NK-92 treated with Interleukin-12 subunit alpha and Interleukin-12 subunit beta, amount 100 ng/mL, for 24 hours (cell line): ENCODE results near the gene LOC128125822.
A peak's percentile ranks its signal among the peaks of the same experiment; 100 is the strongest.
"Not testable (repeated sequence)": the region's sequence is repeated elsewhere in the genome, so short reads cannot be mapped to it uniquely, and the experiment has no call there.

Experiments used
- DNase-seq: peaks from one replicate; lab custom pipeline; 2025; lab: John Stamatoyannopoulos, UW

LOC128125822 gene

DNA sequence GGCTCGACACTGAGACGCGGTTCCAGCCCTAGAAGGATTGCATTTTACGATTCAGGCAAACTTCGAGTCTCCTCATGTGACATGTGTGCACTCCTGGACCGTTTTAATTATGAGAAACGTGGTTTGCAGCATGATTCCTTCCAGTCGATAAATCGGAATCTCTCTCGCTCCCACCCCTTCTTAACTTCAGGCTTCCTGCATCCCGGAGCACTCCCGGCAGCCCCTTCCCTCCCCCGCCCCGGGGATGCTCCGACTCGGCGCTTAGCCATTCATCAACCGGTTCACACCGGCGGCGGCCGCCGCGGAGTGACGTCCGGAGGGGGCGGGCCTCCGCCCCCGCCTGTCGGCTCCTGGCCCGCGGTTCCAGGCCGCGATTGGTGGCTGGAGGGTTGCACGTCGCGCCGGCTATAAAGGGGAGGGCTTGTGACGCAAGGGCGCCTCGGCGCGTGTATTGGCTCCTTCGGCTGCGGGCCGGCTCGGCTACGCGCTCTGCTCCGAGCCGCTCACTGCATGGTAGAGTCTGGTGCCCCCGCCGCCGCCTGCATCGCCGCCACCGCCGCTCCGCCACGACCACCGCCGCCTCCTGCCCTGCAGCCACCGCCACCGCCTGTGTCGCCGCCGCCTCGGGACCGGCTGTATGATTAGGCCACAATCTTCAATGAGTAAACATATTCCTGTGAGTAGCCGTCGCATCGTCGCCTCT lies at the start of gene LOC128125822, which contains the start of gene PTP4A1:
Gene LOC128125822 (plus strand): TSS at position 437 of the 703 bp plus-strand sequence.
Gene PTP4A1 (plus strand): TSS at position 437 of the 703 bp plus-strand sequence. CDS start 4,401 bp downstream, outside the sequence.
- DNase-seq, result peak; percentile 95

DNA sequence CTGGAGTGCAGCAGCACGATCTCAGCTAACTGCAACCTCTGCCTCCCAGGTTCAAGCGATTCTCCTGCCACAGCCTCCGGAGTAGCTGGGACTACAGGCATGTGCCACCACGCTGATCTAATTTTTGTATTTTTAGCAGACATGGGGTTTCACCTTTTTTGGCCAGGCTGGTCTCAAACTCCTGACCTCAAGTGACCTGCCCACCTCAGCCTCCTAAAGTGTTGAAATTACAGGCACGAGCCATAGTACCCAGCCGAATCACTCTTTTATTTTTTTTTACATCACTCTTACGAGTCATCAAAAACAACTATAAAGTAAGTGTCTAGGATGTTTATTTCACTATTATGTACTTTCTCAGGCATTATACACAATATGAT lies 49.4 kb upstream of the LOC128125822 start:
- not testable (repeated sequence) for DNase-seq

DNA sequence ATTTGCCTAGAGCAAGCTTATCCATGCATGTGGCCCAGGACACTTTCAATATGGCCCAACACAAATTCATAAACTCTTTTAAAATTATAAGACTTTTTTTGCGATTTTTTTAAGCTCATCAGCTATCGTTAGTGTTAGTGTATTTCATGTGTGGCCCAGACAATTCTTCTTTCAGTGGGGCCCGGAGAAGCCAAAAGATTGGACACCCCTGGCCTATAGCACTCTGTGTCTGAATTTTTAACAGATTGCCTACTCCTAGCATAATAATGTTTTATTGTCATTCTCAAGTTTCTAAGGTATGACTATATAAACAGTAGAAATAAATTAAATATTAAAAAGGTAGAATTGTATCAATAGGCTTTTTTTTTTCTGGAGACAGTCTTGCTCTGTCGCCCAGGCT lies 48.6 kb upstream of the LOC128125822 start:
- DNase-seq, result no peak

DNA sequence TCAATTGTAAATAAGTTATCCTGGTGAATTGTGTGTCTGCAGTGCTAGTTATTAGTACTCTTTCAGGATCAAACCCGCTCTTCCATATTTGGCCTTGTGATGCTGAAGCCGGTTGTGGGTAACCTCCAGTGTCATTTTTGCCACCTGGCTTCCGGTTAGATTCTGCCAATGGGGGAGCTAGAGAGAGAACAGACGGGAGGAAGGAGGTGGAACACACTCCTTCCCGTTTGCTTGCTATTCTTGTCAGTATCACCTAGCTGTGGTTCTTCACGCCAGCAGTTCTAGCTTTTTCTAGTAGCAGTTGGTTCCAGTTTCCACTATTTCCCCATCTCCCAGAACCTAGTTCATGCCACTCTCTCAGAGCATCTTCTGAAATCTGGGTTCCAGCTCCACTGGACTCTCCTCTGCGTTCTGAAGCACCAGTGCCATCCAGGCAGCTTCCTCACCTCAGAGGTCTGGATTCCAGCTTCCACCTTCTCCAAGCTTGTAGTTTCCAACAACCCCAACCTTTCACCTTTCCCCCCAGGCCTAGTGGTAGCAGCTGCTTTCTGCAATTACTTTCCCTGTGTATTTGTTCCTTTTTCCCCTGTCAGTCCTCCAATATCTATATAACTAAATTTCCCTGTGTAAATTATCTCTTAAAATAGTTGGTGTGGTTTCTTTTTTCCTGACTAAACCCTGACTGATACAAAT lies 46.9 kb upstream of the LOC128125822 start:
- no peak for DNase-seq

DNA sequence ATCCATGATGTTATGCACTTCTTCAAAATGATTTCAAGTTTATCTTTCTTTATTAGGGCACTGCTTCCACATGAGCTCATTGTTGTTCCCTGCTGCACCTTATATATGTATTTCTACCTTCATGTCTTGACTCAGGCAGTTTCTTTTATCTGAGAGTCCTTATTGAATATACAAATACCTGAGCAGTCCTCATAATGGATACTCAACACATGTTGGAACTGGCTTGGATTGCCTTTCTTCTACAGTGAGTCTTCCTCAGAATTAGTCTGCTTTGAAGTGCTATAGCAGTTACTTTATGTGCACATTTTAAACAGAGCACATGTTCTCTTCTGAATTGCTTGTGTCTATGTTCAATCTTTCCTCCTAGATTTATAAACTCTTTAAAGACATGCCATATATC lies 45.3 kb upstream of the LOC128125822 start:
- DNase-seq, result no peak

DNA sequence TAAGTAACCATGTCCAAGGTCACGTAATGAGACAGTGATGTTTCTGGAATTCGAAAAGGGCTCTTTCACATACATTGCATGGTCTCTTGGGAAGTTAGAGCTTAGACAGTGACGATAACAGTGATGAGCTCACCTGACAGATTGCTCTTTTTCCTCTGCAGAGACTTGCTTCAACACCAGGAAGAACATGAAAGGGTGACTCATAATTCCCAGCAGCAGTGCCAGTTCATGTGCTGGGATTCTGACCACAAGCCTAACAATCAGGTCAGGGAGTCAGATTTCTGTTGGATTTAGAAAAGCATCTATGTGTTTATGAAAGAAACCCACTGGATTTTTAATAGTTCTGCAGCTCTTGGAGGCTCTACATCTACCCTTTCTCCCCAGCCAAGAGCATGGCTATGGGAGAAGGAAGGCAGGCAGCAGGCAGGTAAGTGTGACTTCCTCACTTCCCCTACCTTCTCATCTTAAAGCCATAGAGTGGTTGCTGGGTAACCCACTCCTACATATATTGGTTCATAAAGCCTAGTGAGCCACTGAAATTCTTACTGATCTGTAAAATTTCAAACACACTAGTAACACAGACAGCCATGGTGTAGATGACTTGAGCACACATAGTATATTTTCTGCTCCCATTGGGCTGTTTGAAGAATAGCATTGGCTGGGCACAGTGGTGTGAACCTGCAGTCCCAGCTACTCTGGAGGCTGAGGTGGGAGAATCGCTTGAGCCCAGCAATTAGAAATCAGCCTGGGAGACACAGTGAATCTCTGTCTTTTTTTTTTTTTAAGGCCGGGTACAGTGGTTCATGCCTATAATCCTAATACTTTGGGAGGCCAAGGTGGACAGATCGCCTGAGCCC lies 44.4 kb upstream of the LOC128125822 start:
- DNase-seq, result no peak

DNA sequence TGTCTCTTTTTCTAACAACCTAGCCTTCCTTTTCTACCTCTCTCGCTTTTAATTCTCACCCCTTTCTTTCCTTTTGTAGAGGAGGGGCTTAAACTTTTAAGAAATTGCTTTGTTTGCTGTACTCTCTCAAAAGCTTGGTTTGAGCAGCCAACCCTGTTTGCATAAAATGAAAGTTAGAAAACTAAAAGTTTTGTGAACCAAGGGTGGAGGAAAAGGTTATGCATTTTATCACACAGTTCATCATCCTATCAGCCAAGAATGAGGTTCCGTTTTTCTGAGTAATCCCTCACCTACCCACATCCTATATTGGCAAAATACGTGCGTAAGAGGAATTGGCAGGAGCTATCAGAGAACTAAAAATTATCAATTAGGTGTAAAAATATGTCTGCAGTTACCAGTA lies 42.8 kb upstream of the LOC128125822 start:
- no peak for DNase-seq

DNA sequence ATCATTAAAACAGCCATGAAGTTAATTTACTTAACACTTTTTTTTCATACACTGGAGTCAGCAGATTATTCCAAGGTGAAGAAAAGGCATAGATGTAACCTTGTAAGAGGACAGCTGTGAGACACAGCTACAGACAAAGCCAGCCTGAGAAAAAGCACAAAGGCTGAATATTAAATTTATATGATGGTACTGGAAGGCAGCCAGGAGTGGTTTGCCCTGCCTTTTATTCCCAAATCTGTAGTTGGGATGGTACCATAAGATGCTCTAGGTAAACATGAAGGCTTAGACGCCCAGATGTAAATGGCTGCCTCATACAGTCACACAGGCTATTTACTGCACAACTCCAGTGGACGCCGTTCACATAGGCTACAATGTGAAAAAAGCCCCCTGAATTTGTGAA lies 42.1 kb upstream of the LOC128125822 start:
- DNase-seq, result no peak

DNA sequence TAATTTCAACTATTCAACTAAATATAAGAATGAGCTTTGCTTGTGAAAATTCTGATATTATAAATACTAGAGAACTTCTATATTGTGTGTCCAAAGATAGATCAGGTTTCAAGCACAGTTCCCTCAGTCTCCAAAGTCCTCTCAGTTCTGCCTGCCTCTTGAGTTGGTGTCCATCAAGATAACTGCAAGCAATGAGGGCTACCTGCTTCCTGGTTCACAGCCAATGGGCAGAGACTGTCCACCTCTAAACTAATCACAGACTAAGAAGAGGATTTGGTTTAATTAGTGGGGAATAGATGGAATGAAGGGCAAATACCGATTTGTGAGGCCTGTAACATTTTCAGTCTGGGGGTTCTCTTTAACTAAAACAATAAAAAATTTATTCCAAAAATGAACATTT lies 41.3 kb upstream of the LOC128125822 start:
- no peak for DNase-seq

DNA sequence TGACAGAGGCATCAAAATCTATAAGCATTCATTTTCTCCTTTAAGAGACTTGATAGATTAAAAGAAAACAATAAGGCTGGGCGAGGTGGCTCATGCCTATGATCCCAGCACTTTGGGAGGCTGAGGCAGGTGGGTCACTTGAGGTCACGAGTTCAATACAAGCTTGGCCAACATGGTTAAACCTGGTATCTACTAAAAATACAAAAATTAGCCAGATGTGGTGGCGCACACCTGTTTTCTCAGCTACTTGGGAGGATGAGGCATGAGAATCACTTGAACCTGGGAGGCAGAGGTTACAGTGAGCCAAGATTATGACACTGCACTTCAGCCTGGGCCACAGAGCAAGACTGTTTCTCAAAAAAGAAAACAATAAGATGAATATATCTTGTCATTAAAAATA lies 39.3 kb upstream of the LOC128125822 start:
- no peak for DNase-seq

DNA sequence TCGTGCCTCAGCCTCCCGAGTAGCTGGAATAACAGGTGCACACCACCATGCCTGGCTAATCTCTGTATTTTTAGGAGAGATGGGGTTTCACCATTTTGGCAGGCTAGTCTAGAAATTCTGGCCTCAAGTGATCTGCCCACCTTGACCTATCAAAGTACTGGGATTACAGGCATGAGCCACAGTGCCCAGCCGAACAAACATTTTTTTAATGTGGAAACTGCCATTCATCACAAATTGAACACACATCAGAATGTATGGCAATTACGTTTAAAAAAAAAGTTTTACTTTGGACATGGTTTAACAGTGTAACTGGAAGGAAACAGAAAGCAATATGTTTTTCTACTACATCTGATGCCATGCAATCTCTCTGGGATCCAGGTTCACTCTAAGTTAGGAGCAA lies 38.3 kb upstream of the LOC128125822 start:
- DNase-seq, result no peak

DNA sequence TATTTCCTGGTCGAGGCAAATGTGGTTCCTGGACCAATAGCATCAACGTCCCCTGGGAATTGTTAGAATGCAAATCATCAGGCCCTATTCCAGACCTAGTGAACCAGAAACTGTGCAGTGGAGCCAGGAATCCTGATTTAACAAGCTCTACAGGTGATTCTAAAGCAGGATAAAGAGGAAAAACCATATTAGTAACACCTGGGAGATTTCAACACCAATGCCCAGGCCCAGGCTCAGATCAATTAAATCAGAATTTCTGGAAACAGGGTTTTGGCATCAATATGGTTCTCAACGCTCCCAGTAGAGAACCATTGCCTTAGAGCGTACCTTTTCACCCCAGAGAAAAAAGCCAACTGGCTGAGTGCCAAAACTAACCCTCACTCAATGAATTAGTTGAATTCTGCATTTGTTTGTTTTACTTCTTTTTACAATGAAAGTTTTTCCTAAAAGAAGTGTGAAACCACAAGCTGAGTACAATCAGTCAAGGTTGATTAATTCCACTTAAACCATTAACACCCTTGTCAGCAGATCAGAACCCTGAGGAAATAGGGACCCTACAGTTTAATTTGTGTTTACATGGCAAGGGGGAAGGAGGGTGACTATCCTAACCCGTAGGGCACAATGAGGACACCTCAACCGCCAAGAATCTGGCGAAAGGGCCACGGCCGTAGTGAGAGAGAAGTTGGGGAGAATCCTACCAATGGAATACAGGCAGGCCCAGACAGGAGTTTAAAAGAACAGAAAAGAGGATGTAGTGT lies 34.9 kb upstream of the LOC128125822 start:
- DNase-seq, result no peak

DNA sequence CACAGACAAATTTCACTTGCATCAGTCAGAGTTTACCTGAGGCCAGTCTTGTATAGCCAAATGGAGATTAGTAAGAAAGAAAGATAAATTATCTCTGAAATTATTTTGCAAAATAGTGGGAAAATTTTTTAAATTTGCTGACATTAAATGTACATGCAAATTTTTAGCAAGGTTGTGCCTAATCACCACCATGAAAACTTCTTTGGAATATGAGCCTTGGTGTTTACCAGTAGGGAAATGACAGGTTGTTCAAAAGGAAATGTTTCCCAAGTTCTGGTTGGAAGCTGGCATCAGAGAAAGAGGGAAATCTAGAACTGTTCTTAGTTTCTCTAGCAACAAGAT lies 34.4 kb upstream of the LOC128125822 start:
- no peak for DNase-seq

DNA sequence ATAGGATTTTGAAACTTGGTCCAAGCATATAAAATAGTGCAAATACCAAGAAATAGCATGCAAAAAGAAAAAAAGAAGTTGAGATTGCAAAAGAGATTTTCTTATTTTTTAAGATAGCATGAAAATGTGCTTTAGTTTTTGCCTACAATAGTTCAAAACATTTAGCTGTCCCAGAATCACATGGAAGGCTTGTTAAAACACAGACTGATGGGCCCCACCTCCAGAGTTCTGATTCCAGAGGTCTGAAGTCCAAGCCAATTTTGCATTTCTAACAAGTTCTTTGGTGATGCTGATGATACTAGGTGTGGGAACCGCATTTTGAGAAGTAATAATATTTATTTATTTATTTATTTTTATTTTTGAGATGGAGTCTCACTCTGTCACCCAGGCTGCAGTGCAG lies 33.7 kb upstream of the LOC128125822 start:
- no peak for DNase-seq

DNA sequence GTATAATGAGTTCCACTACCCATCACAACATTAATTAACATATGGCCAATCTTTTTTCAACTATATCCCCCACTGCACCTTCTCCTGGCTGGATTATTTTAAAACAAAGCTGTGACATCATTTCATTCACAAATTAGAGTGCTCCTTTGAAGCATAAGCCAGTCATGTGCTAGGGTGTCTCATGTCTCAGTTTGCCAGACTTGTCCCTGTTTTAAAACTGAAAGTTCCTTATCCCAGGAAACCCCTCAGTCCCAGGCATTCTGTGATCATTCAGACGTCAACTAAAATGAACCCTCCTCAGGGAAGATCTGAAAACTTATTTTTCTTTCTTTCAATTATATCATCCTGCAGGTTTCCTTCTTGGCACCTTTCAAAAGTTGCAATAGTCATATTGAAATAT lies 29.3 kb upstream of the LOC128125822 start:
- DNase-seq, result no peak

DNA sequence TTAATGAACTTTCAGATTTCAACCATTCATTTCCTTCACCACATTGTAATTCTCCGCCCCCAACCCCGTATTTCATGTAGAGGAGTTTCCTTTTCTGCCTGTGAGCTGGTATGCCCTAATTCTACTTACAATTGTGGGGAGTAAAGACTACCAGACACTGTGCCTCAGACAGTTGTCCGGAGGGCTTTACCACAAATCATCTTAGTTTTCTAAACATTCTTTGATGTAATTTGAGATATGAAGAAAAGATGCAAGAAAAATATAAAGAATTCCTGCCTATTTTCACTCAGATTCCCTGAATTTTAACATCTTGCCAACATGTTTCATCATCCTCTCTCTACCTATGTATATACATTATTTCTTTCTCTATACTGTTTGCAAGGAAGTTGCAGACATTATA lies 28.3 kb upstream of the LOC128125822 start:
- DNase-seq, result no peak

DNA sequence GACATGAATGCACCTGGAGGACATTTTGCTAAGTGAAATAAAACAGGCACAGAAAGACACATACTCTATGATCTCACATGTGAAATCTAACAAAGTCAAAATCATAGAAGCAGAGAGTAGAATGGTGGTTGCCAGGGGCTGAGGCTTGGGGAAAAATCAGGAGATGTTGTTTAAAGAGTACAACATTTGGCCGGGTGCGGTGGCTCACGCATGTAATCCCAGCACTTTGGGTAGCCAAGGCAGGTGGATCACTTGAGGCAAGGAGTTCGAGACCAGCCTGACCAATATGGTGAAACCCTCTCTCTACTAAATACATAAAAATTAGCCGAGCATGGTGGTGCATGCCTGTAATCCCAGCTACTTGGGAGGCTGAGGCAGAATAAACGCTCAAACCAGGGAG lies 26.0 kb upstream of the LOC128125822 start:
- DNase-seq, result no peak

DNA sequence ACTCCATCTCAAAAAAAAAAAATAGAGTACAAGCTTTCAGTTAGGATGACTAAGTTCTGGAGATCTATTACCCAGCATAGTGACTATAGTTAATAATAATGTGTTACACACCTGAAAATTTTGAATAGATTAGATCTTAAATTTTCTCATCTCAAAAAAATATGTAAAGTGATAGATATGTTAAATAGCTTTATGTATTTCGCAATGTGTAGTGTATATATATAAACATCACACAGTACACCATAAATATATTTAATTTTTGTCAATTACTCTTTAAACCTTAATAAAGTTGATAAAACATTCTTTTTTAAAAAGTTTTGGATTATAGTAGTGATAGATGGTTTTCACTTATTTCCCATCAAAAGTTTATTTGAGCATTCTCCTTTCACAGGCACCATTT lies 25.6 kb upstream of the LOC128125822 start:
- DNase-seq, result no peak

DNA sequence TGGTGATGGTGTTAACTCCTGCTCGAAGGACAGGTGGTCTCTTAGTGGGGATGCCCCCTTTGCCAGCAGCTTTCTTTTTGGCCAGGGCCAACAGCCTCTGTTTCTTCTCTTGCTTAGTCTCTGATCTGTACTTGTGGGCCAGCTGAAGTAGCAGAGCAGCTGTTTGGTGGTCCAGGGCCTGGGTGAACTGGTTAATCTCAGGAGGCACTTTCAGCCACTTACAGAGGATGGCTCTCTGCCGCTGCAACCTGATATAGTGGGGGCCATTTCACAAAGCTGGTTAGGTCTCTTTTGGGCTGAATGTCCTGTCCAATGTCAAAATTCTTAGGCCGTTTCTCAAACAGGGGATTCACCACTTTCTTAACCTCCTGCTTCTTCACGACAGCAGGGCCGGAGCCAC lies 23.2 kb upstream of the LOC128125822 start:
- DNase-seq, result no peak

DNA sequence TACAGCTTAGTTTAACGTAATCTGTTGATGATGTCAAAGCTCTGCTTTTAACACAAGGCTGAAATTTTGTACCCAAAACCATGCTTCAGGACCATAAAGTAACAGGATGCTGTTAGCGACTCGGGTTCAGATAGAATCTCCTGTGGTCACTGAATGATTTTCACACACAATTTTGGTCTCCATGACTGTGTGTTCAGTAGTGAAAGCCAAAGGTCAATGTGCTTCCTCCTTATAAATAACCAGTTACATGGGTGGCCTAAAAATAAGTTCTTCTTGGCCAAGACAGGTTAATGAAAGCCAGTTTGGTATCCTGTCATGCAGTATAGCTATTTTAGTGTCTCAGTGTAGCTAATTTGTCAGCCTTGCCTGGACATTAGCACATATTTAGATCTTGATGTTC lies 19.1 kb upstream of the LOC128125822 start:
- DNase-seq, result no peak

DNA sequence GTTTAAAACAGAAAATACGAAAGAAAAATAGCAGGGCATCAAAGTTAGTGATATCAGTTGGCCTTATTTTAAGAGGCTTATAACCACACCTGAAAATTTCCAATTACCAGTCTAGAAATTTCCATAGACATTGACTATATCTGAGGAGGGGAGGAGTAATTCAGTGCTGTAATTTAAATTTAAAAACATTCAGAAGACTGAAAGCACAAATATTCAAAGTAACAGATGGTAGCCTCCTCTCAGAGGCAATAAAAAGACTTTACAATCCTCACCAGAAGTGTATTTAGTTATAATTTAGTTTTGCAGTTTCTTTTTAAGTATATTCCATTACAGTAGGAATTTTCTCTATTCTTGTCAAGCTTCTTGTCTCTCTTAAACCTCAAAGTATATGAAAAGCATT lies 18.4 kb upstream of the LOC128125822 start:
- no peak for DNase-seq

DNA sequence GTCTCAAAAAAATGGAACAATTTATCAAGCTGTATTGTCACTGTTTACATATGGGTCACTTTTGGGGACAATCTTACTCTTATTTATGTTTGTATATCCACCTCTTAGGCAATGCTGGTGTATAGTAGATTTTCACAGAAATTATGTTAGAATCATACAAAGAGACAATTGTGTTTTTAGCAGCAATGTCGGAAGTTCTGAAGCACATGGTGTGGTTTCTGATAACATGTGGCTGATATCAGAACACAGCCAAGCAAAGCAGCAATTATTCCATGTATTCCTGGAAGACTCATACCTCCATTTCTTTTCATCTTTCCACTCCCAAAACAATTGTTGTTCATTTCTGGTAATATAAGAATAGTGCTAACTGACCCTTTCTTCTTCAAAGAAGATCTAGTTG lies 17.5 kb upstream of the LOC128125822 start:
- DNase-seq, result no peak
